ENCODE results near the gene FIGN.

The FIGN gene

GRCh38 chr2:163553601-163554000 lies 182.2 kb downstream of the FIGN start:
- DNase-seq = no peak

GRCh38 chr2:163552758-163553157 lies 183.1 kb downstream of the FIGN start:
- DNase-seq = no peak

GRCh38 chr2:163551616-163552373 lies 184.0 kb downstream of the FIGN start:
- no peak for DNase-seq

GRCh38 chr2:163548970-163549369 lies 186.8 kb downstream of the FIGN start:
- DNase-seq = no peak
